Neural progenitor cell (in vitro differentiated cells): ENCODE data around the gene SBSN.

Experiments
- CTCF ChIP-seq: fragments of 200-600 bp; sonication (generic); IDR thresholded peaks from 2 replicates; pipeline ENCODE4 v1.5.1; 2017; ENCODE audit warnings: antibody characterized with exemption, mild to moderate bottlenecking
- EZH2 ChIP-seq: fragments of 200-600 bp; sonication (generic); IDR thresholded peaks from 2 replicates; pipeline ENCODE4 v1.6.1; 2017; ENCODE audit warnings: antibody characterized with exemption, mild to moderate bottlenecking, moderate library complexity

- TF ChIP-seq CTCF (no peak), EZH2 (no peak)
Measured at GRCh38 chr19:35488677-35489076, 39.4 kb downstream of the SBSN start.
